AG09309 (cell line): ENCODE data around the gene CFAP210.
A peak's percentile ranks its signal among the peaks of the same experiment; 100 is the strongest.

ENCODE experiments used
- DNase-seq: peaks from one replicate; pipeline ENCODE4 v3.0.0-alpha.2; 2010; ENCODE audit warnings: low read depth
- H3K4me3 ChIP-seq: 2 replicates; pipeline ENCODE4 v1.5.1; 2011; ENCODE audit warnings: mild to moderate bottlenecking, low read depth, low read length, moderate library complexity; ENCODE audit not compliant: control insufficient read depth
- TF ChIP-seq, protein P1 (sequence below): IDR thresholded peaks from 2 replicates; pipeline ENCODE4 v1.5.1; 2011; ENCODE audit warnings: mild to moderate bottlenecking, low read depth, low read length, inconsistent platforms; ENCODE audit not compliant: insufficient read depth, control insufficient read depth; ENCODE audit errors: missing control alignments

CFAP210 gene

DNA sequence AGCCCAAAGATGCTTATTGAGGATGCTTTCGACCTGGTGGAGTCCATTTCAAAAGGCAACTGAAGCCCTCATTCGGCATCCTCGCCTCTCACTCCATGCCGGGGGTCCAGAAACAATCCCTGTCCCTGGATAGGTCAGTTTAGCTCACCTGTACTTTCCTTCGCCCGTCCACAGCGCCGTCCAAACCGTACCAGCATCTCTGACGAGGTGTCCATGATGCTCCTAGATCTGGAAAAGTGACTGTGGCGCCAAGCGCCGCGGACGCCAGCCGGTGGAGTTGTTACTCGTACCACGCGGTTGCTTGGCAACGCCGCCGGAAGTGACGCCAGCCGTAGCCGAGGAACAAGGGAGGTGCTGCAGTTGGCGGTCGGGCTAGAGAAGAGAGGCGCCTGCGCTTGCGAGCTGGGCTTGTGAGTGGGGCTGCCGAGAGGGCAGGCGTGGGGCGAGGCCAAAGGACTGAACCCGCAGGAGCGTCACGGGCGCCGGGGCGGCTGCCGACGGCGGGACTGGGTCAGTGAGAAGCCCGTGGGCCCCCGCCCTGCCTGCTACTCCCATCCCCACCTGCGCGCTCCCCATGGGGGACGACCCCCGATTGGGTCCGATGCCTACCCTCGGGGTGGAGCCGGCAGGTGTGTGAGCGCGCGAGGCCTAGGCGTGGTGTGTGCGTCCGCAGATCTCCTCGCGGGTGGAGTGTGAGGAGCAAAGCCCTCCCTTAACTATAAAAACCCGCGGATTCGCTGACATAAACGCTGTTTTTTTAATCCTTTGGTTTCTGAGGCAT, at the start of gene CFAP210, which contains the start of gene PHOSPHO2:
Gene CFAP210 (minus strand): TSS at position 293 of the 781 bp plus-strand sequence. CDS start 78 bp downstream, at position 215.
Gene PHOSPHO2 (plus strand): TSS at position 357 of the 781 bp plus-strand sequence. CDS start 6,503 bp downstream, outside the sequence.
- peak; percentile 80 for DNase-seq
- TF ChIP-seq, protein P1, sequence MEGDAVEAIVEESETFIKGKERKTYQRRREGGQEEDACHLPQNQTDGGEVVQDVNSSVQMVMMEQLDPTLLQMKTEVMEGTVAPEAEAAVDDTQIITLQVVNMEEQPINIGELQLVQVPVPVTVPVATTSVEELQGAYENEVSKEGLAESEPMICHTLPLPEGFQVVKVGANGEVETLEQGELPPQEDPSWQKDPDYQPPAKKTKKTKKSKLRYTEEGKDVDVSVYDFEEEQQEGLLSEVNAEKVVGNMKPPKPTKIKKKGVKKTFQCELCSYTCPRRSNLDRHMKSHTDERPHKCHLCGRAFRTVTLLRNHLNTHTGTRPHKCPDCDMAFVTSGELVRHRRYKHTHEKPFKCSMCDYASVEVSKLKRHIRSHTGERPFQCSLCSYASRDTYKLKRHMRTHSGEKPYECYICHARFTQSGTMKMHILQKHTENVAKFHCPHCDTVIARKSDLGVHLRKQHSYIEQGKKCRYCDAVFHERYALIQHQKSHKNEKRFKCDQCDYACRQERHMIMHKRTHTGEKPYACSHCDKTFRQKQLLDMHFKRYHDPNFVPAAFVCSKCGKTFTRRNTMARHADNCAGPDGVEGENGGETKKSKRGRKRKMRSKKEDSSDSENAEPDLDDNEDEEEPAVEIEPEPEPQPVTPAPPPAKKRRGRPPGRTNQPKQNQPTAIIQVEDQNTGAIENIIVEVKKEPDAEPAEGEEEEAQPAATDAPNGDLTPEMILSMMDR = no peak

DNA sequence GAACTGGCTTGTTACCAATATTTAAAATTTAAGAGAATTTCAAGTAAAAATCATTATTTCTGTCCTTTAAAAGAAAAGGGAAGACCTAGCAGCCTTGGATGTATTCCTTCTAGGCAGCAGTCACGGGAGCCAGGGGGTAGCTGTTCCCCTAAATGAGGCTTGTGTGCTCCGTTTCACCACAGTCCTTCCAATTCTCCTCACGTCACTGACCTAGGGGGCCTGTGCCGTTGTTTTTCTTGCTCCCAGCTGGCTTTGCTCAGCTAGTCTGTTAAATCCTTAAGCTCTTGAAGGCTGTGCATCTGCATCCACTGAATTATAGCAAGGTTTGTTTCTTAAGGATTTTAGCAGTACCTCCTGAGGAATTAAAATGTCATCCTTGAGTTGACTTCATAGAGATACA, 49.3 kb upstream of the CFAP210 start:
- TF ChIP-seq, protein P1 = no peak
- no peak for DNase-seq
- no peak overlapping the region for H3K4me3 ChIP-seq

More for the DNA sequence above, at the start of gene CFAP210, which contains the start of gene PHOSPHO2:
- peak within 1 kb of the TSS; percentile 97 for H3K4me3 ChIP-seq

DNA sequence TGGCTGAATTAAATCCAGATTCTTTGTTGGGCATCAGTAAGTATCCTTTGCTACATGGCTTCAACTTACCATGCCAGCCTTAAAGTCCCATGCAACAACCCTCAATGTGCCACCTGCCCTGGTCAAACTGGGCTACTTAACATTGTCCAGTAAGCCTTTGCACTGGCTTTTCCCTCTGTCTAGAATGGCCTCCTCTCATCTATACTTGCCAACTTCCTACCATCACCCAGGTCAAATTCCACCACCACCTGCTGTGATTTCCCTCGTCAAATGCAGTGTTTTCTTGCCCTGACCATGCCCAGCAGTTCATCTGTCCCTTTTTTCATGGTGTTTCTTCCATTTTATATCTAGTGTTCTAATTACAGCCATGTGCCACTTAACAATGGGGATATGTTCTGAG, 45.1 kb upstream of the CFAP210 start:
- TF ChIP-seq, protein P1 = no peak
- no peak for DNase-seq
- no peak overlapping the region for H3K4me3 ChIP-seq

DNA sequence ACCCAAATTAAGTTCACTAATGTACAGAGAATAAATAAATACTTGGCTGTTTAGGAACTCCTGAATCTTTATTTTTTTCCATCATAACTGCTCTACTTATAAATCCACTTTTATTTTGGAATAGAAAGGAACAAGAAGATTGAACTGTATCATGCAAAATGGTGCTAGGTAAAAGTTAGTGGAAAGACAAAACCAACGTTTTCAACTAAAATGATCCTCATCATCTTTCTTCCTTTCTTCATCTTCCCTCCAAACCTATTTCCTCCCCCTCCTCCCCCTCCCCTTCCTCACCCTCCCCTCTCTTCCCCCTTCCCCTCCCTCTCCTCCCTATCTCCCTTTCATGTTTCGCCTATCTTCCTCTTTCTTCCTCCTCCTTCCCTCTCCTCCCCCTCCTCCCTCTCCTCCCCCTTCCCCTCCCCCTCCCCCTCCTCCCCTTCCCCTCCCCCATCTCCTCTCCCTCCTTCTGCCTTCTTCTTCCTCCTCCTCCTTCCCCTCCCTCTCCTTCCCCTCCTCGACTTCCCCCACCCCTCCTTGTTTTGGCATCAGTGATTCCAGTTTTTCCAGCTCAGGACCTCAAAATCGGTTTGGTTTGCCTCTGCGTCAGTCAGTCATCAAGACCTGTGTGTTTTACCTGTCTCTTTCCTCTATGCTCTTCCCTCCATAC, 44.5 kb upstream of the CFAP210 start:
- TF ChIP-seq, protein P1 = no peak
- H3K4me3 ChIP-seq = no peak overlapping the region
- no peak for DNase-seq

DNA sequence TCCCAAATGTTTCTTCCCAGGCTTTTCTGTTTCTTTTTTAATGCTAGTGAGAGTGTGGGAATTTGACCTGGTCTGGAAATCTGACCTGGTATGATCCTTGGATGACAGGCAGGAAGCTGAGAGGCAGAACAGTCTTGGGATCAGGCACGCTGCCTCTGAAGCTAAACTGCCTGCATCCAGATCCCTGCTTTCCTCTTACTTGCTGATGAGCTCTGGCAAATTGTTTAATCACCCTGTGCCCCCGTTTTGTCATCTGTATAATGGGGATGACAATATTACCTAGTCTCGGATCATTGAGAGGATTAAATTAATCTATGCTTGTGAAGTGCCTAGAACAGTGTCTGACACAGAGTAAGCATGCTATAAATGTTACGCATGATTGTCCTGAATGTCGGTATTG, 42.7 kb upstream of the CFAP210 start:
- TF ChIP-seq, protein P1 = no peak
- no peak overlapping the region for H3K4me3 ChIP-seq
- DNase-seq = no peak

GRCh38 chr2:169735623-169736022, 41.4 kb upstream of the CFAP210 start:
- DNase-seq = no peak
- TF ChIP-seq, protein P1 = no peak
- no peak overlapping the region for H3K4me3 ChIP-seq
